ENCODE measurements around the gene RYR3.
A peak's percentile ranks its signal among the peaks of the same experiment; 100 is the strongest.

- TF ChIP-seq POLR2A (IDR thresholded peaks at IDR 0.05; ENCODE audit: low read length) (peak; percentile 55), GATA1 (IDR thresholded peaks at IDR 0.05; ENCODE audit: low read depth, low read length) (no peak)
These were observed 3.3 kb downstream of the RYR3 start for GRCh38 chr15:33314069-33314468.
